H9 (cell line): ENCODE data around the gene CDH4. TPM values are rescaled to one million over a fixed set of nuclear protein-coding genes. Genes with fewer than 3 reads are reported as not detected.

ENCODE experiments used
- DNase-seq: peaks from one replicate; pipeline ENCODE4 v3.0.0-alpha.2; 2017
- H2AFZ ChIP-seq: one replicate; pipeline ENCODE4 v1.6.1; 2013; ENCODE audit warnings: mild to moderate bottlenecking, low read length, control low read depth, moderate library complexity
- H2AK5ac ChIP-seq: 2 replicates; pipeline ENCODE4 v1.6.1; 2013; ENCODE audit warnings: low read length, control low read depth, mixed read lengths; ENCODE audit not compliant: insufficient read length
- H2BK120ac ChIP-seq: one replicate; pipeline ENCODE4 v1.6.1; 2013; ENCODE audit warnings: low read depth, mild to moderate bottlenecking, low read length, control low read depth, inconsistent platforms; ENCODE audit not compliant: poor library complexity, severe bottlenecking
- H2BK12ac ChIP-seq: 2 replicates; pipeline ENCODE4 v1.6.1; 2013; ENCODE audit warnings: low read length, control low read depth, mixed read lengths, low read depth; ENCODE audit not compliant: insufficient read length
- H2BK15ac ChIP-seq: 2 replicates; pipeline ENCODE4 v1.6.1; 2013; ENCODE audit warnings: low read depth, low read length, control low read depth
- H2BK20ac ChIP-seq: one replicate; pipeline ENCODE4 v1.6.1; 2013; ENCODE audit warnings: low read depth, mild to moderate bottlenecking, low read length, control low read depth, inconsistent platforms; ENCODE audit not compliant: poor library complexity, severe bottlenecking
- H2BK5ac ChIP-seq: 2 replicates; pipeline ENCODE4 v1.6.1; 2013; ENCODE audit warnings: low read length, control low read depth, mixed read lengths; ENCODE audit not compliant: insufficient read length
- H3K14ac ChIP-seq: 2 replicates; pipeline ENCODE4 v1.6.1; 2013; ENCODE audit warnings: low read length, control low read depth; ENCODE audit not compliant: insufficient read depth
- H3K18ac ChIP-seq: 2 replicates; pipeline ENCODE4 v1.6.1; 2013; ENCODE audit warnings: low read depth, mild to moderate bottlenecking, mixed read lengths, low read length, control low read depth; ENCODE audit not compliant: insufficient read length
- H3K23ac ChIP-seq: 2 replicates; pipeline ENCODE4 v1.6.1; 2013; ENCODE audit warnings: low read length, control low read depth, mixed read lengths, low read depth; ENCODE audit not compliant: insufficient read length
- H3K23me2 ChIP-seq: 2 replicates; pipeline ENCODE4 v1.6.1; 2013; ENCODE audit warnings: low read depth, mild to moderate bottlenecking, mixed read lengths, low read length, control low read depth; ENCODE audit not compliant: insufficient read length, poor library complexity, severe bottlenecking
- H3K27ac ChIP-seq: 2 replicates; pipeline ENCODE4 v1.5.1; 2013; ENCODE audit warnings: low read length, control low read depth, mixed read lengths, low read depth; ENCODE audit not compliant: insufficient read length
- H3K27me3 ChIP-seq: 2 replicates; pipeline ENCODE4 v1.6.1; 2013; ENCODE audit warnings: low read length, control low read depth, inconsistent platforms; ENCODE audit not compliant: insufficient read depth
- H3K4ac ChIP-seq: 2 replicates; pipeline ENCODE4 v1.6.1; 2013; ENCODE audit warnings: low read depth, mild to moderate bottlenecking, control low read depth, inconsistent platforms, low read length, moderate library complexity
- H3K4me1 ChIP-seq: 2 replicates; pipeline ENCODE4 v1.6.1; 2013; ENCODE audit warnings: low read length, control low read depth, inconsistent platforms; ENCODE audit not compliant: insufficient read depth
- H3K4me2 ChIP-seq: 2 replicates; pipeline ENCODE4 v1.6.1; 2013; ENCODE audit warnings: low read length, control low read depth, mixed read lengths; ENCODE audit not compliant: insufficient read length, insufficient read depth
- H3K56ac ChIP-seq: 2 replicates; pipeline ENCODE4 v1.6.1; 2013; ENCODE audit warnings: low read depth, mild to moderate bottlenecking, mixed read lengths, low read length, control low read depth; ENCODE audit not compliant: insufficient read length
- H3K79me1 ChIP-seq: 2 replicates; pipeline ENCODE4 v1.6.1; 2013; ENCODE audit warnings: low read depth, mild to moderate bottlenecking, moderate library complexity, low read length, control low read depth, inconsistent platforms; ENCODE audit not compliant: insufficient read depth, poor library complexity, severe bottlenecking
- H3K79me2 ChIP-seq: 2 replicates; pipeline ENCODE4 v1.6.1; 2013; ENCODE audit warnings: low read length, control low read depth, inconsistent platforms; ENCODE audit not compliant: insufficient read depth
- H3K9ac ChIP-seq: 2 replicates; pipeline ENCODE4 v1.6.1; 2013; ENCODE audit warnings: low read length, control low read depth, mixed read lengths; ENCODE audit not compliant: insufficient read length; ENCODE audit errors: extremely low read depth
- H3K9me3 ChIP-seq: one replicate; pipeline ENCODE4 v1.6.1; 2013; ENCODE audit warnings: low read depth, low read length, inconsistent platforms; ENCODE audit not compliant: control insufficient read depth
- H3T11ph ChIP-seq: one replicate; pipeline ENCODE4 v1.6.1; 2013; ENCODE audit warnings: mild to moderate bottlenecking, low read length, control low read depth, inconsistent platforms
- H4K20me1 ChIP-seq: one replicate; pipeline ENCODE4 v1.6.1; 2013; ENCODE audit not compliant: control insufficient read depth, insufficient read length, insufficient read depth
- H4K5ac ChIP-seq: 2 replicates; pipeline ENCODE4 v1.6.1; 2013; ENCODE audit warnings: low read depth, mild to moderate bottlenecking, mixed read lengths, low read length, control low read depth; ENCODE audit not compliant: insufficient read length
- H4K8ac ChIP-seq: replicated peaks from 2 replicates; pipeline ENCODE4 v1.6.1; 2013; ENCODE audit warnings: low read length, control low read depth, mixed read lengths, low read depth; ENCODE audit not compliant: insufficient read length
- H4K91ac ChIP-seq: 2 replicates; pipeline ENCODE4 v1.6.1; 2013; ENCODE audit warnings: low read depth, mild to moderate bottlenecking, moderate library complexity, mixed read lengths, low read length, control low read depth; ENCODE audit not compliant: insufficient read length
- H3K27ac Mint-ChIP-seq, 3 experiments: 2 replicates in 2 of 3; 3 replicates in 1 of 3; pipeline ENCODE4 v1.8.0; 2020 to 2021; ENCODE audit warnings: mixed read lengths in 3 of 3, mild to moderate bottlenecking in 1 of 3, moderate library complexity in 1 of 3
- H3K27me3 Mint-ChIP-seq: 2 replicates; pipeline ENCODE4 v1.8.0; 2021; ENCODE audit warnings: low read depth, mild to moderate bottlenecking, moderate library complexity, mixed read lengths
- H3K36me3 Mint-ChIP-seq, 3 experiments: 2 replicates in 2 of 3; 3 replicates in 1 of 3; pipeline ENCODE4 v1.8.0; 2020 to 2021; ENCODE audit warnings: low read depth in 3 of 3, mixed read lengths in 3 of 3; ENCODE audit not compliant: insufficient read depth in 1 of 3
- H3K4me1 Mint-ChIP-seq, 2 experiments: 2 replicates each; pipeline ENCODE4 v1.8.0; 2020; ENCODE audit warnings: mixed read lengths in 2 of 2
- H3K4me3 Mint-ChIP-seq, 2 experiments: 2 replicates in 1 of 2; 3 replicates in 1 of 2; pipeline ENCODE4 v1.8.0; 2020 to 2021; ENCODE audit warnings: mild to moderate bottlenecking in 2 of 2, mixed read lengths in 2 of 2, moderate library complexity in 1 of 2
- H3K9me3 Mint-ChIP-seq, 2 experiments: 2 replicates in 1 of 2; 3 replicates in 1 of 2; pipeline ENCODE4 v1.8.0; 2020; ENCODE audit warnings: mild to moderate bottlenecking in 2 of 2, mixed read lengths in 2 of 2, moderate library complexity in 1 of 2
- CTCF ChIP-seq: fragments of 200-600 bp; sonication (generic); conservative IDR thresholded peaks from 3 replicates; pipeline ENCODE4 v1.8.0; 2021; ENCODE audit warnings: antibody characterized with exemption, mild to moderate bottlenecking
- WGBS: extraction: QIAGEN DNeasy Blood & Tissue Kit; methylation state at CpG from one replicate; pipeline ENCODE4 v1.1.7; 2013; ENCODE audit warnings: missing lambda C conversion rate, low lambda C conversion rate, mixed read lengths; ENCODE audit not compliant: insufficient read length; ENCODE audit errors: extremely low coverage; 5-methylcytosine and 5-hydroxymethylcytosine counted together
- total RNA-seq: library from RNA; stranded (reverse); gene quantifications from 2 replicates; pipeline ENCODE4 v1.2.1, GENCODE V29; 2021

Gene CDH4
- total RNA-seq, 1 experiment from 2014 or later = 3.0 TPM

DNA sequence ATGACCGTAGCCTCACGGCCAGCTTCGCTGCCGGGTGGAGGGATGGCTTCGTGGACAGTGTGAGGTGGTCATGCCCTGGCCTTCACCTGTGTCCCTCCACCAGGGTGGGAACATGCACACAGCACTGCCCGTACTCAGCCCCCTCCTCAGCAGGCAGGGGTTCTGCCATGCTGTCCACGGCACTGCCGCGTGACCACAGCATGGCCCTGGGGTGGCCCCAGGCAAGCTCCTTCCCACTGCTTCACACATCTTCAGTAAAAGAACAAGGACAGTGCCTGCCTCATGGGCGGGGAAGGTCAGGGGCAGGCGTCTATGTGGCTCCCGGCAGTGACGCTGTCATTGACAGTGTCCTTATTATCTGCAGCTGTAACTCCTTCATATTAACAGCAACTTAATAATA is 607.7 kb downstream of the CDH4 start:
- Mint-ChIP-seq H3K4me1 (no peaks in the 10 kb centered on the region), H3K9me3 (no peaks in the 10 kb centered on the region), H3K27me3 (peaks cover 22% of the 10 kb centered on the region), H3K36me3 (no peaks in the 10 kb centered on the region), H3K4me3 (no peak overlapping the region), H3K27ac (no peak overlapping the region)
- Histone ChIP-seq H3T11ph (no peak overlapping the region), H3K27ac (no peak overlapping the region), H2BK20ac (no peak overlapping the region), H3K56ac (no peak overlapping the region), H2BK15ac (no peak overlapping the region), H3K4me1 (no peaks in the 10 kb centered on the region), H3K9ac (no peak overlapping the region), H2BK120ac (no peak overlapping the region), H4K20me1 (peaks cover 3% of the 10 kb centered on the region), H2AFZ (no peak overlapping the region), H2AK5ac (no peak overlapping the region), H3K23me2 (no peaks in the 10 kb centered on the region), H4K5ac (no peak overlapping the region), H3K4me2 (no peak overlapping the region), H3K23ac (no peak overlapping the region), H4K91ac (no peak overlapping the region), H2BK12ac (no peak overlapping the region), H3K14ac (no peak overlapping the region; the same call in 1 of the 2 replicates), H2BK5ac (no peak overlapping the region), H4K8ac (no peak overlapping the region), H3K4ac (no peak overlapping the region), H3K79me1 (no peaks in the 10 kb centered on the region), H3K79me2 (no peaks in the 10 kb centered on the region), H3K9me3 (no peaks in the 10 kb centered on the region), H3K27me3 (no peaks in the 10 kb centered on the region; the same call in 1 of the 2 replicates), H3K18ac (no peak overlapping the region)
- no peak for TF ChIP-seq CTCF
- DNase-seq = no peak
- WGBS = no CpG with 5 or more reads among the region's 13 CpGs
